ENCODE results near the gene HSPA12A. TPM values are rescaled to one million over a fixed set of nuclear protein-coding genes. Genes with fewer than 3 reads are reported as not detected.
A peak's percentile ranks its signal among the peaks of the same experiment; 100 is the strongest.

Gene HSPA12A
- total RNA-seq, 1 donor from 2014 or later: 13.0 TPM

- no peak for DNase-seq (ENCODE audit: low spot score)
Observed at GRCh38 chr10:116669080-116669479, 73.3 kb downstream of the HSPA12A start.

GRCh38 chr10:116668446-116668845 is 73.9 kb downstream of the HSPA12A start:
- no peak for DNase-seq (ENCODE audit: low spot score)

DNA sequence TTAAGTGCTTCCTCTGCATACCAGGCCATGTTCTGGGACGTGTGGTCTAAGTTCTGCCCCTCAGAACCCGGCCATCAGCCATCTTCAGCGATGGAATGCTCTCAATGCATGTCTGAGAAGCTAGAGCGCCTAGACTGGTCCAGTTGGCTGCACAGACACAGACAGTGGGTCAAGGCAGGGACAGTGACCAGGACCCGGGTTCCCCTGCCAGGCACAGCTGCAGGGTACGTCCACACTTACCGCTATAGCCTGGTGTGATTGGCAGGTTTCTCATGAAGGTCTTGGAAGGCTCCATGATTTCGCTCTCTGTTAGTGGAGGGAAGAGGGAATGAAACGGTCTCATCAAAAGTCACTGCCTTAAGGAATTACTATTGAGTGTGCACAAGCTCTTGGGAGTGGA is 74.3 kb downstream of the HSPA12A start:
- DNase-seq (ENCODE audit: low spot score): no peak

DNA sequence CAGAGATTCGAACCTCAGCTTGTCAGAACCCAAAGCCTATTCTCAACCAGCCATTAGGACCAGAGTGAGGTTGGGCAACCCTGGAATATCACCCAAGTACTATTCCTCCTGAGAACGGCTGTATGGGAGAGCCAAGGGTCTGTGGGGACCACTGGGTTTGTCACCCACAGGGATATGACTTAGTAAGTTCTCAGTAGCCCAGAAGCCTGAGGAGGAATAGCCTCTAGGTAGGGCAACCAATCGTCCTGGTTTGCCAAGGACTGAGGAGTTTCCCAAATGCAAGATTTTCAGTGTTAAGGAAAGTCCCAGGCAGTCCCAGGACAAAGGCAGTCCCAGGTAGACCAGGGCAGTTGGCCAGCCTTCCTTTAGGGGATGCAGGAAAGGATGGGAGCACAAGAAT is 74.9 kb downstream of the HSPA12A start:
- no peak for DNase-seq (ENCODE audit: low spot score)

DNA sequence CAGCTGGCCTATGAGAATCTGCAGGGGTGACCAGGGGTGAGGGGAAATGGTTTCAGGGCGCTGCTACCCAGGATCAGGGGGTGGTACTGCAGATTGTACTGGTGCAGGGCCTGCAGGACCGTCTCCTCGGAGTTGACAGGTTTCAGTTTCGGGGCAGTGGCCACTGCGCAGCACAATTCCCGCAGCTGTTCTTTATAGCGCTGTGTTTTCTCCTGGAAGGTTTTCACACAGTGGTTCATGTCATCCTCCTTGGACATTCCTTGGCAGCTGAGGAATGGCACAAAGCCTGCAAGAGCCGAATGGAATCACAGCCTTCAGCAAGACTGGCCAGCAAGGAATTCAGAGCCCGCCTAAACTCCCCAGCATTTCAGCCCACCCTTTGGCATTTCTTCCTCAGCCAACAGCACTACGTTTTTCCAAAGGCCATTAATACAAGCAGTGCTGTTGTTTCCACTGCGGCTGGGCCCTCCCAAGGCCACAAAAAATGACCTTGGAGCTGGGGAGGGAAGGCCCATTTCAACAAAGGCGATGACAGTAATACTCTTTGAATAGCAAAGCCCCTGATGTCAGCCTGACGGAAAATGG is 76.7 kb downstream of the HSPA12A start:
- peak; percentile 39 for DNase-seq (ENCODE audit: low spot score)

- no peak for DNase-seq (ENCODE audit: low spot score)
Observed at GRCh38 chr10:116664631-116665030, 77.7 kb downstream of the HSPA12A start.

GRCh38 chr10:116663342-116663741 is 79.0 kb downstream of the HSPA12A start:
- no peak for DNase-seq (ENCODE audit: low spot score)

DNA sequence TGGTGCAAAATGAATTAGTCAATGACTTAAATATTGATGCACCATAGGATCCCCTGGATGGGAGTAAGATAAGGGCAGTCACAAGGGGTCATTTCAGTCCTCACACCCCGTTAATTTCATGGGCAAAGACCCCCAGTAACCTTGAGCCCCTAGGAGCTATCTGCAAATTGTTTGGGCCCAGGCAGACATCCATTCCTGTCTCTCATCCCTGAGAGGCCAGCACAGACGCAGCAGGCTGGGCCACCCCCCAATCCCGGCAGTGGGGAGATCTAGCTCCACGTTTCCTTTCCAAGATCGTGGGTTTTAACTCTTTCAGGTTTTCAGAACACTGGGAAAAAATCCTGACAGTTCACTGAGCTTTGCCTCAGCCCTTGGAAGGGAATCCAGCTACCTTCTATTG is 81.5 kb downstream of the HSPA12A start:
- no peak for DNase-seq (ENCODE audit: low spot score)

DNA sequence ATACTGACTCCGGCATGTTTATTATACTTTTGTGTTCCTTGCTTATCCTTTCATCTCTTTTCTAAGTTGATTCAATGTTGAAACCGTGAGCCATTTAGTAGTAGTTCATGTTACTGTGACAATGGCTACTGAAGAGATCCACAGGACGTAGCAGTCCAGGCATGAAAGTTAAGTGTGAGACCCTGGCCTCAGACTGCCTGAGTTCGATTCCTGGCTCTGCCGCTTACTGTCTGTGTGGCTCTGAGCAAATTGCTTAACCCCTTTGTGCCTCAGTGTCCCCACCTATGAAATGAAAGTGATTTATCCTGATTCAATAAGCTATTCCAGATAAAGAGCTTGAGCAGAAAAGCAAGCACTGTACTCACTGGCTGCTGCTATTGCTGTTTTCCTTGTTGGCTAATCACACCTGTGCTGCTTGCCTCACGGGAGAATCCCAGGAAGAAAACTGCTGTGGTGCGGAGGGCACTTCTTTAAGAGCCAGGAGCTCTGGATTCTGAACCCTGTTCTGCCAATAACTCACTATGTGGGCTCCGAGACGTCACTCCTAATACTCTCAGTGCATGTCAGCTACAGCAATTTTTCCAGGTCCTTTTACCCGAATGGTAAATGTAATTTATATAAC is 83.2 kb downstream of the HSPA12A start:
- no peak for DNase-seq (ENCODE audit: low spot score)

GRCh38 chr10:116657863-116658551 is 84.4 kb downstream of the HSPA12A start:
- DNase-seq (ENCODE audit: low spot score): no peak

- DNase-seq (ENCODE audit: low spot score): no peak
Observed at GRCh38 chr10:116656044-116656443, 86.3 kb downstream of the HSPA12A start.

- DNase-seq (ENCODE audit: low spot score): no peak
Observed at GRCh38 chr10:116655568-116655967, 86.8 kb downstream of the HSPA12A start.

GRCh38 chr10:116654816-116655215 is 87.5 kb downstream of the HSPA12A start:
- no peak for DNase-seq (ENCODE audit: low spot score)

- DNase-seq (ENCODE audit: low spot score): no peak
Observed at GRCh38 chr10:116653885-116654284, 88.5 kb downstream of the HSPA12A start.

GRCh38 chr10:116648903-116649302 is 93.5 kb downstream of the HSPA12A start:
- no peak for DNase-seq (ENCODE audit: low spot score)

- DNase-seq (ENCODE audit: low spot score): no peak
Observed at GRCh38 chr10:116646502-116646901, 95.9 kb downstream of the HSPA12A start.

DNA sequence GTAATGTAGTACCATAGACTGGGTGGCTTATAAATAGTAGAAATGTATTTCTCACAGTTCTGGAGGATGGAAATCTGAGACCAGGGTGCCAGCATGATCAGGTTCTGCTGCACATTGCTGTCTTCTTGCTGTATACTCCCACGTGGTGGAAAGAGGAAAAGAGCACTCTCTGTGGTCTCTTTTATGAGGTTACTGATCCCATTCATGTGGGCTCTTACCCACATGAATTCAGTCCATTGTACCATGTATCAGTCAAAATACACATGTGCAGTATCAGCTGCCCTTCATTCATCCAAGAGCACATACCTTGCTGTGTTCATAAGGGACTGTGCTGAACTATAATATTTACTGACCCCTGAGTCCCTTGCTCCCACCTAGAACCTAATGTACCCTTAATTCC is 104.5 kb downstream of the HSPA12A start:
- DNase-seq (ENCODE audit: low spot score): no peak

DNA sequence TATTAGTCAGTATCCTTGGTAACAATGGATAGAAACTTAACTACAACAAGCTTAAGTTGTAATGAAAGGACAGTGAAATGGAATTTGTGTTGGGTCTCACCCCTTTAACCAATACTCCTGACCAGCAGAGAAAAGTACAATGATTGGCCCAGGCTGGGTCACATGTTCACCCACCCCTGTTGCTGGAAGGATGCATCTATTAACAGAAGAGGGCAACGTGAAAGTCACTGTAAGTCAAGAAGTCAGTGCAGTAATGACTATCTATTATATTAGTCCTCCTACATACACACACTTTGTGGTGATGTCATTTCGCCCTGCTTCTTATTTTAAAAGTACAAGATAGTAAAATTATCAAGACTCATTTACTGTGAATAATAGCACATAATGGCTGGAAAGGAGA is 105.4 kb downstream of the HSPA12A start:
- no peak for DNase-seq (ENCODE audit: low spot score)

DNA sequence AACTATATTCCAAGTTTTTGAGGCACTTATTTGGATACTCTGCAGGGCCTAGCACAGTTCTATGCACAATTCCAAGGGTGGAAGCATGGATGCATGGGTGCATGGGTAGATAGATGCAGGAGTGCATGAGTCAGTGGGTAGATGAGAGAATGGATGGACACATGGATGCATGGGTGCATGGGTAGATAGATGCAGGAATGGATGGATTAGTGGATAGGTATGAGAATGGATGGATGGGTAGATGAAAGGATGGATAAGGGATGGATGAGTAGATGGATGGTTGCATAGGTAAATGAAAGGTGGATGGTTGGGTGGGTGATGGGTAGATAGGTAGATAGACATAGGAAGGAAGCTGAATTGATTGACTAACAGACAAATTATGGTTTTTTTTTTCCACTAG is 106.0 kb downstream of the HSPA12A start:
- no peak for DNase-seq (ENCODE audit: low spot score)

- DNase-seq (ENCODE audit: low spot score): no peak
Observed at GRCh38 chr10:116634126-116634975, 108.0 kb downstream of the HSPA12A start.

GRCh38 chr10:116633216-116633600 is 109.2 kb downstream of the HSPA12A start:
- DNase-seq (ENCODE audit: low spot score): no peak

DNA sequence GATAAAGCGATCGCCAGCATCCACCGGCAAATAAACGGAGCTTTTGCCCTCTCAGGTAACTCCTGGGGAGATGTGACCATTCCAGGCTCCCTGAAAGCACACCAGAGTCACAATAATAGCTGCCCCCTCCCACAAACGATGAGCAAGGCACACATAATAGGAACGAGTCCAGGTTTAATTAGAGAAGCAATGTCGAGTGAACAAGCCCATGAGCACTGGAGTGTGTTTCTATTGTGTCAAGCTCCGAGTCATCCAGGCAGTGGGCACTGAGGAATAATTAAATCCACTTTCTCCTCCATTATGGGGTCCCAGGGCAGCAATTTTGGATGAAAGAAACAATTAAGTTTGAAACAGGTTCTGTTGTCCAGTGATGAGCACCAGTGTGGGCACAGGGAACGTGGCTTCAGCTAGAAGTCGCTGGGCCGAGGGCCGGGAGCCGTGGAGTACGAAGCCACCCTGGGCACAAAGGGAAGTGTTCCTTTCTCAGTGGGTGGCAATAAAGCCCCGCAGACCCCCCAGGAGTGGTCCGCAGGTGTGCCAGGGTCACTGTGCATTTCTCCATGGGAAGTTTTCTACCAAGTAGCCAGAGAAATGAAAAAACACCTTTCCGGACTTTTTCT is 109.7 kb downstream of the HSPA12A start:
- no peak for DNase-seq (ENCODE audit: low spot score)
